ENCODE data around the gene LSP1.

DNA sequence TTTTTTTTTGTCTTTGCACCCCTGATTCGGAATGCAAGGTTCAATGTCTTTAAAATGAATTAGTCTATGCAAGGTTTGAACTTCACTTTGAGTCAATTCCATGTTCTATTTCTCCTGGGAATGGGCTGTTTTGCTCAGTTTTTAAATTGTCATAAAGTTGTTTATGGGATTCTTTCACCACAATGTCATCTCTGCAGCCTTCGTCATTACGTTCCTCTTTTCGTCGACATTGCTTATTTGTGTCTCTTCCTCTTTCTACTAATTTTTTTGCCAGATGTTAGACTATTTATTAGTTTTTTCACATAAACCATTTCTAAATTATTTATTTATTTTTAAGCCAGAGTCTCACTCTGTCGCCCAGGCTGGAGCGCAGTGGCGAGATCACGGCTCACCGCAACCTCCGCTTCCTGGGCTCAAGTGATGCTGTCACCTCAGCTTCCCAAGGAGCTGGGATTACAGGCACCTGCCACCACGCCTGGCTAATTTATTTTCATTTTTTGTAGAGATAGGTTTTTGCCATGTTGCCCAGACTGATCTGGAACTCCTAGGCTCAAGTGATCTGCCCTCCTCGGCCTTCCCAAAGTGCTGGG, 59.5 kb downstream of the LSP1 start:
- TF ChIP-seq, protein P1, sequence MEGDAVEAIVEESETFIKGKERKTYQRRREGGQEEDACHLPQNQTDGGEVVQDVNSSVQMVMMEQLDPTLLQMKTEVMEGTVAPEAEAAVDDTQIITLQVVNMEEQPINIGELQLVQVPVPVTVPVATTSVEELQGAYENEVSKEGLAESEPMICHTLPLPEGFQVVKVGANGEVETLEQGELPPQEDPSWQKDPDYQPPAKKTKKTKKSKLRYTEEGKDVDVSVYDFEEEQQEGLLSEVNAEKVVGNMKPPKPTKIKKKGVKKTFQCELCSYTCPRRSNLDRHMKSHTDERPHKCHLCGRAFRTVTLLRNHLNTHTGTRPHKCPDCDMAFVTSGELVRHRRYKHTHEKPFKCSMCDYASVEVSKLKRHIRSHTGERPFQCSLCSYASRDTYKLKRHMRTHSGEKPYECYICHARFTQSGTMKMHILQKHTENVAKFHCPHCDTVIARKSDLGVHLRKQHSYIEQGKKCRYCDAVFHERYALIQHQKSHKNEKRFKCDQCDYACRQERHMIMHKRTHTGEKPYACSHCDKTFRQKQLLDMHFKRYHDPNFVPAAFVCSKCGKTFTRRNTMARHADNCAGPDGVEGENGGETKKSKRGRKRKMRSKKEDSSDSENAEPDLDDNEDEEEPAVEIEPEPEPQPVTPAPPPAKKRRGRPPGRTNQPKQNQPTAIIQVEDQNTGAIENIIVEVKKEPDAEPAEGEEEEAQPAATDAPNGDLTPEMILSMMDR (IDR thresholded peaks at IDR 0.05; ENCODE audit: poor library complexity): no peak
- TF ChIP-seq EZH2 (IDR thresholded peaks at IDR 0.05; ENCODE audit: borderline replicate concordance): no peak
